ENCODE measurements around the gene FHOD3. TPM values are rescaled to one million over a fixed set of nuclear protein-coding genes. Genes with fewer than 3 reads are reported as not detected.
A peak's percentile ranks its signal among the peaks of the same experiment; 100 is the strongest.

Gene FHOD3
- total RNA-seq, 2 donors from 2014 or later = not detected

GRCh38 chr18:36769611-36770314 is 472.2 kb downstream of the FHOD3 start:
- Mint-ChIP-seq H3K4me3 (no peak overlapping the region), H3K4me1 (ENCODE audit: low read depth in 2 of 2) (peaks cover 9 to 10% of the 10 kb centered on the region in 2 donors), H3K36me3 (no peaks in the 10 kb centered on the region), H3K9me3 (no peaks in the 10 kb centered on the region), H3K27ac (no peak overlapping the region), H3K27me3 (no peaks in the 10 kb centered on the region)
- ATAC-seq = no peak
- no peak for DNase-seq (ENCODE audit: low spot score)

- H3K27ac Mint-ChIP-seq = no peak overlapping the region
- H3K4me3 Mint-ChIP-seq = no peak overlapping the region
Measured at GRCh38 chr18:36770315-36770946, 472.9 kb downstream of the FHOD3 start.

GRCh38 chr18:36771245-36771644 is 473.7 kb downstream of the FHOD3 start:
- Mint-ChIP-seq H3K4me3 (no peak overlapping the region), H3K9me3 (no peaks in the 10 kb centered on the region), H3K27ac (peak overlapping the region in 1 of 2 donors; percentile 41), H3K4me1 (ENCODE audit: low read depth in 2 of 2) (peaks cover 9 to 10% of the 10 kb centered on the region in 2 donors), H3K36me3 (no peaks in the 10 kb centered on the region), H3K27me3 (no peaks in the 10 kb centered on the region)
- DNase-seq (ENCODE audit: low spot score) (no peak), ATAC-seq (no peak)

More at GRCh38 chr18:36770315-36770946, 472.9 kb downstream of the FHOD3 start:
- Mint-ChIP-seq H3K4me1 (ENCODE audit: low read depth in 2 of 2) (peaks cover 9 to 10% of the 10 kb centered on the region in 2 donors), H3K36me3 (no peaks in the 10 kb centered on the region), H3K9me3 (no peaks in the 10 kb centered on the region), H3K27me3 (no peaks in the 10 kb centered on the region)
- ATAC-seq (no peak), DNase-seq (ENCODE audit: low spot score) (no peak)

DNA sequence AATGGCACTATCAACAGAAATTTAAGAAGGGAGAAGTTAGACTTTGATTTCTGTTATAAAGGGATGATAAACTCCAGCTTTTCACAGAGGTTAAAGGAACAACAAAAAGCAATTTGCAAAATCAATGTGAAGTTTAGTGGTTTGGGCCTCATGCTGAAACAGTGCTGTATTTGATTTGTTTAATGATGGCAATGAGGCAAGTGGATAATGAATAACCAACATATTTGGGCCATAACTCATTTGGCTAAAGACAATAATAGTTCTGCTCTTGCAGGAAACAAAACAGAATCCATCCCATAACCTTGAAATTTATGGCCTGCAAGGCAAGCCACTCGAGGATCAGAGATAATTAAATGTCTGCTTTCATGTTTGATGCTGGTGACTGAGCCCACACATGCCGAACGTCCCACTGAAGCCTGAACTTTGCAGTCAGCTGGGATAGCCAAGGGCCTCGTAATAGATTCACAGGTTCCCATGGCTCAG is 474.8 kb downstream of the FHOD3 start:
- Mint-ChIP-seq H3K4me1 (ENCODE audit: low read depth in 2 of 2) (peaks cover 9 to 10% of the 10 kb centered on the region in 2 donors), H3K36me3 (no peaks in the 10 kb centered on the region), H3K4me3 (no peak overlapping the region), H3K27ac (no peak overlapping the region), H3K27me3 (no peaks in the 10 kb centered on the region), H3K9me3 (no peaks in the 10 kb centered on the region)
- DNase-seq (ENCODE audit: low spot score) (no peak), ATAC-seq (no peak)

DNA sequence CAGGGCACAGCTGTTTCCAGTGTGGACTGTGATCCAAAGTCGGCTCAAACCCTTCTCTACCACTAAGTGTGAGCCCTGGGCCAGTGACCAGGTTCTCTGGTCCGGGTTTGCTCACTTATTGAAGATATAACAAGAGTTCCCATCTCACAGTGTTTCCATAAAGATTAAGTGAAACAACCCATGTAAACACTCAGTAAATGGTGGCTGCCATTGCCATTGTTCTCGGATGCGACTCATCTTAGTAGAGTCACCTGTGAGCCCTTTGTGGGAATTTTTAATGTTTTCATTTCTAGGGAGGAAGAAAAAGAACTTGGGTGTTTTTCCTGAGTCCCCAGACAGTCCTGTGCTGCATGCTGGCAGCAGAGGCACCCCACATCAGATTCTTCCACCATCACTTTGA is 477.9 kb downstream of the FHOD3 start:
- no peaks in the 10 kb centered on the region for H3K27me3 Mint-ChIP-seq
- peaks cover 9 to 10% of the 10 kb centered on the region in 2 donors for H3K4me1 Mint-ChIP-seq (ENCODE audit: low read depth in 2 of 2)
- H3K27ac Mint-ChIP-seq = no peak overlapping the region
- no peak for ATAC-seq
- H3K4me3 Mint-ChIP-seq = no peak overlapping the region
- H3K9me3 Mint-ChIP-seq = no peaks in the 10 kb centered on the region
- no peaks in the 10 kb centered on the region for H3K36me3 Mint-ChIP-seq
- no peak for DNase-seq (ENCODE audit: low spot score)

- no peak overlapping the region for H3K27ac Mint-ChIP-seq
- H3K4me3 Mint-ChIP-seq = no peak overlapping the region
- no peaks in the 10 kb centered on the region for H3K4me1 Mint-ChIP-seq (ENCODE audit: low read depth in 2 of 2)
- H3K36me3 Mint-ChIP-seq = no peaks in the 10 kb centered on the region
- no peaks in the 10 kb centered on the region for H3K9me3 Mint-ChIP-seq
- H3K27me3 Mint-ChIP-seq = no peaks in the 10 kb centered on the region
- ATAC-seq (peak in 1 of 2 donors; percentile 31), DNase-seq (ENCODE audit: low spot score) (no peak)
Measured at GRCh38 chr18:36776650-36777049, 479.1 kb downstream of the FHOD3 start.

- ATAC-seq (no peak), DNase-seq (ENCODE audit: low spot score) (no peak)
- H3K9me3 Mint-ChIP-seq = no peaks in the 10 kb centered on the region
- H3K4me1 Mint-ChIP-seq (ENCODE audit: low read depth in 2 of 2) = no peaks in the 10 kb centered on the region
- no peak overlapping the region for H3K27ac Mint-ChIP-seq
- H3K36me3 Mint-ChIP-seq = no peaks in the 10 kb centered on the region
- no peaks in the 10 kb centered on the region for H3K27me3 Mint-ChIP-seq
- H3K4me3 Mint-ChIP-seq = no peak overlapping the region
Measured at GRCh38 chr18:36777566-36777965, 480.1 kb downstream of the FHOD3 start.

DNA sequence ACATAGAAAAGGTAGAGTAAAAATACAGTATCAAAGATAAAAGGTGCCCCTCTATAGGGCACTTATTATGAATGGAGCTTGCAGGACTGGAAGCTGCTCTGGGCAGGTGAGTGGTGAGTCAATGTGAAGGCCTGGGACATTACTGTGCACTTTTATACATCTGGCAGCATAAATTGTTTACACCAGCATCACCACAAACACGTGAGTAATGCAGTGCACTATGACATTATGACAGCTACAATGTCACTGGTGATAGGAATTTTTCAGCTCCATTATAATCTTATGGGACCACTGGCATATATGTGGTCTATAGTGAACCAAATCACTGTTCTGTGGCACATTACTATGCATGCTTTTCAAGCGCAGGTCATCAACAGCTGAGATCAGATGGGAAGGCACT is 483.2 kb downstream of the FHOD3 start:
- H3K27ac Mint-ChIP-seq = no peak overlapping the region
- H3K4me1 Mint-ChIP-seq (ENCODE audit: low read depth in 2 of 2) = no peaks in the 10 kb centered on the region
- H3K36me3 Mint-ChIP-seq = no peaks in the 10 kb centered on the region
- ATAC-seq (peak in 1 of 2 donors; percentile 6), DNase-seq (ENCODE audit: low spot score) (no peak)
- H3K27me3 Mint-ChIP-seq = no peaks in the 10 kb centered on the region
- H3K9me3 Mint-ChIP-seq = no peaks in the 10 kb centered on the region
- H3K4me3 Mint-ChIP-seq = no peak overlapping the region

- no peak overlapping the region for H3K27ac Mint-ChIP-seq
- DNase-seq (ENCODE audit: low spot score) = no peak
- H3K4me1 Mint-ChIP-seq (ENCODE audit: low read depth in 2 of 2) = no peaks in the 10 kb centered on the region
Measured at GRCh38 chr18:36782710-36783109, 485.2 kb downstream of the FHOD3 start.

GRCh38 chr18:36783792-36784191 is 486.3 kb downstream of the FHOD3 start:
- H3K27ac Mint-ChIP-seq = no peak overlapping the region
- no peaks in the 10 kb centered on the region for H3K4me1 Mint-ChIP-seq (ENCODE audit: low read depth in 2 of 2)
- H3K36me3 Mint-ChIP-seq = no peaks in the 10 kb centered on the region
- no peak overlapping the region for H3K4me3 Mint-ChIP-seq
- no peak for DNase-seq (ENCODE audit: low spot score)
- H3K9me3 Mint-ChIP-seq = no peaks in the 10 kb centered on the region
- H3K27me3 Mint-ChIP-seq = no peaks in the 10 kb centered on the region
- ATAC-seq = no peak

More at GRCh38 chr18:36782710-36783109, 485.2 kb downstream of the FHOD3 start:
- no peak for ATAC-seq
- no peaks in the 10 kb centered on the region for H3K36me3 Mint-ChIP-seq
- H3K4me3 Mint-ChIP-seq = no peak overlapping the region
- no peaks in the 10 kb centered on the region for H3K9me3 Mint-ChIP-seq
- no peaks in the 10 kb centered on the region for H3K27me3 Mint-ChIP-seq

DNA sequence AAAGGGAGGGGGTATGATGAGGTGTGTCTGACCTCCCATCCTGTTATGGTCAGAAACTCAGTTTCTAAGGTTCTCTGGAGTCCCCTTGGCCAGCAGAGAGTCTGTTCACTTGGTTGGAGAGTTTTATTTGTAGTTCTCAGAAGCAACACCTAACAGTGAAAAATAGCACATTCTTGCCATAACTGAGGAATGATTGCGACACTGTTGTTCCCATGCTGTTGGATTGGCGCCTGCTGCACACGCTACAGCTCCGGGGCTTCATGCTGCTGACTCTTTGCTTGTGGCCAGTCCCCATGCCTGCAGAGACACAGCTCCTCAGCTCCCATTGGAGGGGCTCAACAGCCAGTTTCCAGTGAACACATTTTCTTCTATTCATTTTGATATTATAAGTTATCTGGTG is 489.2 kb downstream of the FHOD3 start:
- no peak for ATAC-seq
- H3K4me1 Mint-ChIP-seq (ENCODE audit: low read depth in 2 of 2) = no peaks in the 10 kb centered on the region
- H3K36me3 Mint-ChIP-seq = peaks cover 14% of the 10 kb centered on the region
- no peaks in the 10 kb centered on the region for H3K9me3 Mint-ChIP-seq
- H3K27me3 Mint-ChIP-seq = no peaks in the 10 kb centered on the region
- DNase-seq (ENCODE audit: low spot score) = no peak
- no peak overlapping the region for H3K4me3 Mint-ChIP-seq
- no peak overlapping the region for H3K27ac Mint-ChIP-seq

DNA sequence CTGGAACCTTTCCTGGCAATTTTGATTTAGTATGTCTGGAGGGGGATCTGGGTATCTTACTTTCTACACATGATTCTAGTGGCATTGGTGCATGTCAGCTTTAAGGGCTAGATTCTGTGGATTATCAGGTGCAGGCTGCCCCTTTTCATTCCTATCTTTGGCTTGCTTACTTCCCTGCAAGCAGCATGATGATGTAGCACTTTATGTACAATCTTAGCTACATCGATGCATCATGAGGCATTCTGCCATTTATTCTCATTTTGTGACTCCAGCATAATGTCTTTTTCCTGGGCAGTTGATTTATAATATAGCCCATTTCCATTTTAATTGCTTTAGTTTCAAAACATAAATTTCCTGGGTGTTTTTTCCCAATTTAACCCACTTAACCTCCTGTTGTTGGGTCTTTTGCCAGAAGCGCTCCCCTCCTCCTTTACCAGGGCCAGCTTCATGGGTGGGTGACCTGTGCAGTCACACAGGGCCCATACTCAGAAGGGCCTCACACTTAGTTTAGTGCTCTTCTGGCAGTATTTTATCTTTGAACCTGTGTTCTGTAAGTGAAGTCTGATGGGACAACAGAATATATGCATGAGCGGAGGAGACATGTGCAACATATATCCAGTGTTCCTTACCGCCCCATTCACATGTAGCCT is 495.2 kb downstream of the FHOD3 start:
- Mint-ChIP-seq H3K27ac (no peak overlapping the region), H3K9me3 (no peaks in the 10 kb centered on the region), H3K36me3 (peaks cover 33% of the 10 kb centered on the region), H3K4me1 (ENCODE audit: low read depth in 2 of 2) (no peaks in the 10 kb centered on the region), H3K27me3 (no peaks in the 10 kb centered on the region), H3K4me3 (no peak overlapping the region)
- no peak for ATAC-seq
- DNase-seq (ENCODE audit: low spot score) = no peak

DNA sequence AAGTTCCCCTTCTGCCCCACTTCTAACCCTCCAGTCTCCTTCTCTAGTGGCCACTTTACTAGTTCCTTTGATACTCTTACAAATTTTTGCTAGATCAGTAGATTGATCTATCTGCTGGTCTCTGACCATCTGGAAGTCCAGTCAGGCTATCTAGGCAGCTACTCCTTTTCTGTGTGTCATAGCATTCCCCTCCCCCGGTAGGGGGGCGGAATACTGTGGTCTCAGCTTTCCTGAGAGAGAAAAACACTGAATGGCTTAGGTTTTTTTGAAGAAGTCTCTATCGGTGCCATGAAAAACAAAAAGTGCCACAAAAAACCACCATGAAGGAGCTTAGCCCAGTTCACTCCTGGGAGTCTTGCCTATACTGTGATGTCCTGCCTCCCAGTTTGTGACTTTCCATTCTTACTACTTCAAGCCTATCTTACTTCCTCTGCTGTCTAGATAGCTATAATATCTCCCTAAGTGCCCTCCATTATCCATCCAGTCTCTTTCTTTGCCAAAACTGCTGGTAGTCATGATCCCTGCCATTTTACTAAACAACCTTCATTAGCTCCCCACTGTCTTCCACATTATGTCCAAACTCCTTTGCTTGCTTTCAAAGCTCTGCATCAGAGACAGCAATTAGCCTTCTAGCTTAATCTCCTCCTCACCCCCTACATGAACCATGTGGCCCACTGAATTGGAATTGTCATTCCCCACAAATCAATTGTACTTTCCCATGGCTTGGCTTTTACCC is 501.4 kb downstream of the FHOD3 start:
- Mint-ChIP-seq H3K4me3 (no peak overlapping the region), H3K9me3 (no peaks in the 10 kb centered on the region), H3K27me3 (no peaks in the 10 kb centered on the region), H3K4me1 (ENCODE audit: low read depth in 2 of 2) (no peaks in the 10 kb centered on the region), H3K36me3 (peaks cover 31% of the 10 kb centered on the region), H3K27ac (no peak overlapping the region)
- DNase-seq (ENCODE audit: low spot score) (no peak), ATAC-seq (no peak)

Data from natural killer cell treated with Interleukin-12 subunit alpha and Interleukin-12 subunit beta and Interleukin-15 and Interleukin-18, amount 100 ng/mL, for 72 hours (primary cell).